ENCODE data around the gene TMEM182.

TMEM182 gene

GRCh38 chr2:102801858-102802699, 40.2 kb downstream of the TMEM182 start:
- no peak for DNase-seq

- no peak for DNase-seq
Measured at GRCh38 chr2:102803041-102803896, 41.4 kb downstream of the TMEM182 start.

GRCh38 chr2:102803897-102804217, 42.0 kb downstream of the TMEM182 start:
- no peak for DNase-seq

GRCh38 chr2:102806250-102806837, 44.5 kb downstream of the TMEM182 start:
- DNase-seq: peak; percentile 58

- DNase-seq: no peak
Measured at GRCh38 chr2:102809291-102810189, 47.7 kb downstream of the TMEM182 start.

- DNase-seq: no peak
Measured at GRCh38 chr2:102815285-102815684, 53.5 kb downstream of the TMEM182 start.

GRCh38 chr2:102826904-102827303, 65.1 kb downstream of the TMEM182 start:
- DNase-seq: peak; percentile 17

GRCh38 chr2:102832789-102833188, 71.0 kb downstream of the TMEM182 start:
- DNase-seq: no peak

GRCh38 chr2:102834523-102835273, 72.9 kb downstream of the TMEM182 start:
- DNase-seq: no peak

GRCh38 chr2:102837626-102838198, 75.9 kb downstream of the TMEM182 start:
- no peak for DNase-seq

- peak; percentile 17 for DNase-seq
Measured at GRCh38 chr2:102839668-102840388, 78.0 kb downstream of the TMEM182 start.

- peak; percentile 27 for DNase-seq
Measured at GRCh38 chr2:102841107-102841840, 79.4 kb downstream of the TMEM182 start.

- DNase-seq: no peak
Measured at GRCh38 chr2:102843764-102844443, 82.1 kb downstream of the TMEM182 start.

GRCh38 chr2:102844911-102845310, 83.1 kb downstream of the TMEM182 start:
- no peak for DNase-seq

- DNase-seq: peak; percentile 46
Measured at GRCh38 chr2:102848366-102848839, 86.6 kb downstream of the TMEM182 start.

GRCh38 chr2:102850888-102851287, 89.1 kb downstream of the TMEM182 start:
- no peak for DNase-seq

GRCh38 chr2:102852867-102853266, 91.0 kb downstream of the TMEM182 start:
- DNase-seq: no peak
